Lung (tissue), 12 donors: ENCODE data around the gene ENTPD2. TPM values are rescaled to one million over a fixed set of nuclear protein-coding genes. Genes with fewer than 3 reads are reported as not detected.

ENCODE experiments used
- ATAC-seq: fragments of 200-7000 bp; cut with Tn5 transposase; one replicate; pipeline ENCODE4 v1.9.1; 2020; ENCODE audit warnings: moderate number of reproducible peaks; ENCODE audit not compliant: insufficient read depth, low FRiP score
- DNase-seq, 3 donors: peaks; one replicate each; pipeline ENCODE4 v3.0.0-alpha.2; 2013 to 2017
- H3K27ac ChIP-seq, 2 donors: one replicate each; pipeline ENCODE4 v1.5.1; 2013; ENCODE audit warnings: mild to moderate bottlenecking in 2 of 2, moderate library complexity in 2 of 2, control low read depth in 1 of 2, inconsistent platforms in 1 of 2, low read depth in 1 of 2, low read length in 1 of 2
- H3K27me3 ChIP-seq, 3 donors: one replicate each; pipeline ENCODE4 v1.5.1; 2013; ENCODE audit warnings: low read length in 2 of 3; ENCODE audit not compliant: control insufficient read depth in 3 of 3, insufficient read depth in 3 of 3
- H3K36me3 ChIP-seq, 4 donors: one replicate each; pipeline ENCODE4 v1.5.1; 2013; ENCODE audit warnings: low read length in 4 of 4, mild to moderate bottlenecking in 1 of 4, moderate library complexity in 1 of 4; ENCODE audit not compliant: control insufficient read depth in 4 of 4, insufficient read depth in 4 of 4
- H3K4me1 ChIP-seq, 5 donors: one replicate each; pipeline ENCODE4 v1.5.1; 2013; ENCODE audit warnings: low read length in 5 of 5, mild to moderate bottlenecking in 2 of 5, moderate library complexity in 1 of 5; ENCODE audit not compliant: control insufficient read depth in 5 of 5, insufficient read depth in 5 of 5
- H3K4me3 ChIP-seq: one replicate; pipeline ENCODE4 v1.5.1; 2013; ENCODE audit warnings: mild to moderate bottlenecking, control low read depth, moderate library complexity
- H3K9ac ChIP-seq, 2 donors: one replicate each; pipeline ENCODE4 v1.5.1; 2013; ENCODE audit warnings: low read length in 2 of 2, control low read depth in 1 of 2; ENCODE audit not compliant: insufficient read depth in 1 of 2
- H3K9me3 ChIP-seq, 4 donors: one replicate each; pipeline ENCODE4 v1.5.1; 2013; ENCODE audit warnings: low read length in 3 of 4, mild to moderate bottlenecking in 1 of 4, moderate library complexity in 1 of 4; ENCODE audit not compliant: control insufficient read depth in 4 of 4, insufficient read depth in 3 of 4
- CTCF ChIP-seq: IDR thresholded peaks from 2 replicates; pipeline ENCODE4 v1.5.1; 2012; ENCODE audit warnings: mild to moderate bottlenecking; ENCODE audit errors: control extremely low read depth, extremely low read depth
- WGBS, 2 donors: extraction: QIAGEN DNeasy Blood & Tissue Kit; methylation state at CpG; one replicate each; pipeline ENCODE4 v1.1.7; 2013; 5-methylcytosine and 5-hydroxymethylcytosine counted together
- polyA plus RNA-seq, 2 donors: library from polyadenylated mRNA; stranded (reverse); fragments of 200-250 nt; gene quantifications; one replicate each; pipeline ENCODE4 v1.2.1, GENCODE V29; 2013
- total RNA-seq, 2 donors: library from RNA; depleted of rRNA in 1 of 2; stranded (reverse); fragments of >200 nt in 1 of 2; gene quantifications; one replicate each; pipeline ENCODE4 v1.2.1, GENCODE V29; 2014 to 2021
- donor health status: control.
- donor health status: control.
- donor health status: Bipolar disorder and iron deficiency.
- donor health status: healthy.
- donor health status: DM: yes; HTN: yes; CAD: no.

ENTPD2 gene
- total and polyA plus RNA-seq, 4 donors = 0.39 to 3.2 (median 1.2) TPM

GRCh38 chr9:137075275-137075775 lies 21.5 kb upstream of the ENTPD2 start:
- Histone ChIP-seq H3K9ac (no peak overlapping the region), H3K4me3 (no peak overlapping the region), H3K36me3 (peaks cover 0 to 19% (median 4%) of the 10 kb centered on the region in 4 donors), H3K27me3 (peaks cover 0 to 11% (median 7%) of the 10 kb centered on the region in 3 donors), H3K27ac (no peak overlapping the region), H3K9me3 (no peaks in the 10 kb centered on the region), H3K4me1 (peaks cover 0 to 25% (median 11%) of the 10 kb centered on the region in 5 donors)
- WGBS, 2 donors = 74 to 80% methylated on average over 12 of the region's 12 CpGs
- DNase-seq = no peak
- TF ChIP-seq CTCF = no peak
- ATAC-seq = no peak

DNA sequence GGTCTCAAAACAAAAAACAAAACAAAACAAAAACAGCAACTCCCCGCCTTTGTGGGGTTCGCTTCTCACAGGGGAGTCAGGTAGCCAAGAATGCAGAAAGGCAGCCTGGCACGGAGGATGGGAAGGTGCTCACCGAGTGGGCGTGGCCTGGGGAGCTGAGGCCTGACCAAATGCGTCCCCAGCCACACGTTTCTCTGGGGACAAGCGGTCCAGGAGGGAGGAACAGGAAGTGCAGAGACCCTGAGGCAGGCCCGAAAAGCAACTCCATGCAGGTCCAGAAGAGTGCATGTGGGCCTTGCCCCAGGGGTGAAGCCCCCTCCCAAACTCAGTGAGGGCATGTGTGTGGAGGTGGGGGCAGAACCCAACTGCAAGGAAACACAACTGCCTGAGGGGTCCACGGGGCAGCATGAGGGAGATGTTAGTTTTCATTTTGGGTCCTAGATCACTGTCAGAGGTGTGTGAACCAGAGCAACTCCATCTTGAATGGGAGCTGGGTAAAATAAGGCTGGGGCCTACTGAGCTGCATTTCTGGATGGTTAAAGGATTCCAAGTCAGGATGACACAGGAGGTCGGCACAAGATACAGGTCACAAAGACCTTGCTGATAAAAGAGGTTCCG lies 20.9 kb upstream of the ENTPD2 start:
- Histone ChIP-seq H3K4me3 (no peak overlapping the region), H3K27ac (no peak overlapping the region), H3K4me1 (peaks cover 0 to 25% (median 11%) of the 10 kb centered on the region in 5 donors), H3K9ac (no peak overlapping the region), H3K9me3 (no peaks in the 10 kb centered on the region), H3K36me3 (peaks cover 0 to 14% (median 3%) of the 10 kb centered on the region in 4 donors), H3K27me3 (peaks cover 0 to 11% (median 5%) of the 10 kb centered on the region in 3 donors)
- DNase-seq (no peak), ATAC-seq (no peak)
- TF ChIP-seq CTCF = no peak
- 80 to 85% methylated on average over 12 of the region's 12 CpGs for WGBS, 2 donors

DNA sequence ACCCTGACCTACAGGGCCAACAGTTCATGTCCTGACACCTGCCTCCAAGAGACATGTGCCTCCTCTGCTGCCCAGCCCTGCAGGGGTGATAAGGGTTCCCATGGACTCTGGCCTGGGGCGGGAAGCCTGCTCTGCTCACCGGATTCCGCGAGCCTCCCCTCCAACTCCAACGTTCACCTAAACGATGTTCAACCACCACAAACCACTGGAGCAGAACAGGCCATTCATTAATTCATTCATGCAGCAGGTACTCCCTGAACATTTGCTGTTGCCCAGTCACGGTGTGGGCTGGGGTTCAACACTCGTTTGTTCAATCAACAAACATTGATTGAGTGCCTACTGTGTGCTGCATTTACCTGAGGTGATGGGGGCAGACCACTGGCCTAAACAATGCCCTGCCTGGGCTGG lies 20.1 kb upstream of the ENTPD2 start:
- ATAC-seq = no peak
- no peak for TF ChIP-seq CTCF
- 90 to 93% methylated on average over 8 of the region's 8 CpGs for WGBS, 2 donors
- peaks cover 0 to 32% (median 11%) of the 10 kb centered on the region in 5 donors for H3K4me1 ChIP-seq
- no peak overlapping the region for H3K27ac ChIP-seq
- no peak for DNase-seq
- H3K9ac ChIP-seq = no peak overlapping the region
- peaks cover 0 to 11% (median 3%) of the 10 kb centered on the region in 3 donors for H3K27me3 ChIP-seq
- H3K36me3 ChIP-seq = peaks cover 0 to 7% (median 0%) of the 10 kb centered on the region in 4 donors
- no peak overlapping the region for H3K4me3 ChIP-seq
- H3K9me3 ChIP-seq = no peaks in the 10 kb centered on the region
